HG03108 (cell line): ENCODE measurements around the gene KCNIP4.
"Not testable (repeated sequence)": the region's sequence is repeated elsewhere in the genome, so short reads cannot be mapped to it uniquely, and the experiment has no call there.

ENCODE experiments used
- ATAC-seq: cut with Tn5 transposase; IDR thresholded peaks from one replicate; pipeline ENCODE4 v1.9.1; 2021; ENCODE audit warnings: moderate library complexity; ENCODE audit not compliant: unreplicated experiment

Gene KCNIP4

GRCh38 chr4:21380861-21381260 lies 567.7 kb downstream of the KCNIP4 start:
- ATAC-seq: no peak

GRCh38 chr4:21377046-21377445 lies 571.5 kb downstream of the KCNIP4 start:
- no peak for ATAC-seq

GRCh38 chr4:21376176-21376575 lies 572.4 kb downstream of the KCNIP4 start:
- ATAC-seq: no peak

GRCh38 chr4:21374641-21375368 lies 573.8 kb downstream of the KCNIP4 start:
- ATAC-seq: no peak

GRCh38 chr4:21367567-21367966 lies 581.0 kb downstream of the KCNIP4 start:
- no peak for ATAC-seq

GRCh38 chr4:21366840-21367239 lies 581.7 kb downstream of the KCNIP4 start:
- ATAC-seq: no peak

GRCh38 chr4:21366312-21366711 lies 582.3 kb downstream of the KCNIP4 start:
- ATAC-seq: no peak

- no peak for ATAC-seq
These were observed 584.9 kb downstream of the KCNIP4 start for GRCh38 chr4:21363701-21364100.

GRCh38 chr4:21352354-21352753 lies 596.2 kb downstream of the KCNIP4 start:
- not testable (repeated sequence) for ATAC-seq

- ATAC-seq: no peak
These were observed 601.4 kb downstream of the KCNIP4 start for GRCh38 chr4:21347142-21347541.

GRCh38 chr4:21327976-21328700 lies 620.4 kb downstream of the KCNIP4 start:
- no peak for ATAC-seq

- no peak for ATAC-seq
These were observed 628.5 kb downstream of the KCNIP4 start for GRCh38 chr4:21320034-21320433.

- no peak for ATAC-seq
These were observed 640.9 kb downstream of the KCNIP4 start for GRCh38 chr4:21307709-21308108.

GRCh38 chr4:21304540-21304887 lies 644.1 kb downstream of the KCNIP4 start:
- ATAC-seq: no peak

- peak; percentile 67 for ATAC-seq
These were observed 658.0 kb downstream of the KCNIP4 start for GRCh38 chr4:21290562-21290961.

- ATAC-seq: no peak
These were observed 672.5 kb downstream of the KCNIP4 start for GRCh38 chr4:21276046-21276445.

- no peak for ATAC-seq
These were observed 677.0 kb downstream of the KCNIP4 start for GRCh38 chr4:21271439-21272052.

- no peak for ATAC-seq
These were observed 700.2 kb downstream of the KCNIP4 start for GRCh38 chr4:21248331-21248730.

- ATAC-seq: no peak
These were observed 706.4 kb downstream of the KCNIP4 start for GRCh38 chr4:21242163-21242562.

- no peak for ATAC-seq
These were observed 721.7 kb downstream of the KCNIP4 start for GRCh38 chr4:21226637-21227538.

- no peak for ATAC-seq
These were observed 736.7 kb downstream of the KCNIP4 start for GRCh38 chr4:21211846-21212245.
